ENCODE results near the gene TRNT1. TPM values are rescaled to one million over a fixed set of nuclear protein-coding genes. Genes with fewer than 3 reads are reported as not detected.

TRNT1 gene
- total RNA-seq, 1 donor = 22.4 TPM

DNA sequence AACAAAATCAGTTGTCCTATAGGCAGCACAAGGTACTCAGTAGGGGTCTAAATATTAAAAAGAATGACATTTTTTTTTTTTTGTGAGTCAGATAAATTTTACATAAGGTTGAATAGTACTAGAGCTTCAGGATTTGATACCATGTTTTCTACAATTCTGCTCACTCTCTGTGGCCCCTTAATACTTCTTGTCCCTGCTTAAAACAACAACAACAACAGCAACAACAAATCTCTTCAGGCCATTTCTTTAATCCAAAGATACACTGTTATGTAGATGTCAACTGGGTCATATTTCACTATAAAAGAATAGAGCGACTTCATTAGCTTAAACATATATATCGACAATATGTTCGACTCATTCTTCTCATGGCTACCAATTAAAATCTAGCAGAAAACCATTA lies 19.6 kb upstream of the TRNT1 start:
- Histone ChIP-seq H3K79me2 (ENCODE audit: insufficient read depth, low read length) (no peaks in the 10 kb centered on the region), H3K9me3 (ENCODE audit: low read depth, low read length) (no peaks in the 10 kb centered on the region), H3K27me3 (ENCODE audit: insufficient read depth, low read length) (no peaks in the 10 kb centered on the region), H3K4me2 (ENCODE audit: insufficient read depth, low read length) (no peak overlapping the region), H3K4me1 (ENCODE audit: insufficient read depth, low read length) (no peaks in the 10 kb centered on the region), H3K27ac (ENCODE audit: low read depth, low read length) (no peak overlapping the region), H4K20me1 (ENCODE audit: insufficient read depth, low read length) (no peaks in the 10 kb centered on the region), H3K36me3 (ENCODE audit: insufficient read depth, low read length) (no peaks in the 10 kb centered on the region), H2AFZ (ENCODE audit: low read length) (no peak overlapping the region), H3K4me3 (ENCODE audit: insufficient read depth, low read length) (no peak overlapping the region)
- TF ChIP-seq, protein P1, sequence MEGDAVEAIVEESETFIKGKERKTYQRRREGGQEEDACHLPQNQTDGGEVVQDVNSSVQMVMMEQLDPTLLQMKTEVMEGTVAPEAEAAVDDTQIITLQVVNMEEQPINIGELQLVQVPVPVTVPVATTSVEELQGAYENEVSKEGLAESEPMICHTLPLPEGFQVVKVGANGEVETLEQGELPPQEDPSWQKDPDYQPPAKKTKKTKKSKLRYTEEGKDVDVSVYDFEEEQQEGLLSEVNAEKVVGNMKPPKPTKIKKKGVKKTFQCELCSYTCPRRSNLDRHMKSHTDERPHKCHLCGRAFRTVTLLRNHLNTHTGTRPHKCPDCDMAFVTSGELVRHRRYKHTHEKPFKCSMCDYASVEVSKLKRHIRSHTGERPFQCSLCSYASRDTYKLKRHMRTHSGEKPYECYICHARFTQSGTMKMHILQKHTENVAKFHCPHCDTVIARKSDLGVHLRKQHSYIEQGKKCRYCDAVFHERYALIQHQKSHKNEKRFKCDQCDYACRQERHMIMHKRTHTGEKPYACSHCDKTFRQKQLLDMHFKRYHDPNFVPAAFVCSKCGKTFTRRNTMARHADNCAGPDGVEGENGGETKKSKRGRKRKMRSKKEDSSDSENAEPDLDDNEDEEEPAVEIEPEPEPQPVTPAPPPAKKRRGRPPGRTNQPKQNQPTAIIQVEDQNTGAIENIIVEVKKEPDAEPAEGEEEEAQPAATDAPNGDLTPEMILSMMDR (IDR thresholded peaks at IDR 0.05; ENCODE audit: extremely low read depth, low read depth, low read length) = no peak
- no peak for DNase-seq (ENCODE audit: insufficient read length, low spot score, missing footprints)

- Histone ChIP-seq H3K4me1 (ENCODE audit: insufficient read depth, low read length) (no peaks in the 10 kb centered on the region), H3K36me3 (ENCODE audit: insufficient read depth, low read length) (no peaks in the 10 kb centered on the region), H3K9me3 (ENCODE audit: low read depth, low read length) (no peaks in the 10 kb centered on the region), H3K27ac (ENCODE audit: low read depth, low read length) (no peak overlapping the region), H3K4me2 (ENCODE audit: insufficient read depth, low read length) (no peak overlapping the region), H2AFZ (ENCODE audit: low read length) (no peak overlapping the region), H3K4me3 (ENCODE audit: insufficient read depth, low read length) (no peak overlapping the region), H4K20me1 (ENCODE audit: insufficient read depth, low read length) (no peaks in the 10 kb centered on the region), H3K79me2 (ENCODE audit: insufficient read depth, low read length) (no peaks in the 10 kb centered on the region), H3K27me3 (ENCODE audit: insufficient read depth, low read length) (no peaks in the 10 kb centered on the region)
- no peak for DNase-seq (ENCODE audit: insufficient read length, low spot score, missing footprints)
- TF ChIP-seq, protein P1 (IDR thresholded peaks at IDR 0.05; ENCODE audit: extremely low read depth, low read depth, low read length) = no peak
These were observed 18.9 kb upstream of the TRNT1 start for GRCh38 chr3:3107858-3108257.

DNA sequence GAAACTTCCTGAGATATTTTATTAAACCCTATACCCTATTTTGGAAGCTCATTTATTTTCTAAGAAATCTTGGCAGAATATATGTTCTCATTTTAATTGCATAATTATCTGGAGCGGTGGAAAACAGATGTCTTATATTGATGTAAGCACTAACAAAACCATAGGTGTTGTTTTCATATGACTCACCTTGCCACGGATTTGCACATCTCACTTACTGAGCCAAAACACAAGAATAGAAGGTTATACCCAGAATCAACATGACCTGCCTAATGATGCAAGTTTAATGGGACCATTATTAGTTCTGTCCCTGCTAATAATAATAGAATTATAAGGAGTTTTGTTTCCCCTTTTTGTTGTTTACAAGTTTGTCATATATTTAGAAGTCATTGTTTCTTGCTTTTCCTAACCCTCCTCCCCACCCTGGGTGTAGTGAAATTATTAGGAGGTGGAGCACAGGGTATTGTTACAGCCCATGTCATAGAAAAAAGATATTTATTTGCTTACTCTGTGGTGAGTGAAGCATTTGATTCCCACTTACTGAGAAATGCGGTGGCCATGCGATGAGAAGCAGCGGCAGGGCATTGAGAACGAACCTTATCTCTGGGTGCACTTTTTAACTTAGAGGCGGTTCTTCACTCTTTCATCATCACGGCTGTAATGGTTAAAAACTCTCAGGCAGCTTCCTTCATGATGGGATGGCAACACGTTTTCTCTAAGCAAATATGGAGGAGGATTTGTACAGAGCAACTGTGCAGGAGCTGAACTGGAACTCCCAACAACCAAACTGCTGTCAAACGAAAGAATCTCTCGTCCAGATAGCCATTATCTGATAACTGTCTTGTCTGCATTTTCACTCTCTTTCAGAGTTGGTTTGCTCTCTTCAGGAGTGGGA lies 17.1 kb upstream of the TRNT1 start:
- TF ChIP-seq, protein P1 (IDR thresholded peaks at IDR 0.05; ENCODE audit: extremely low read depth, low read depth, low read length) = no peak
- Histone ChIP-seq H2AFZ (ENCODE audit: low read length) (peak overlapping the region; percentile 17), H3K9me3 (ENCODE audit: low read depth, low read length) (no peaks in the 10 kb centered on the region), H3K27ac (ENCODE audit: low read depth, low read length) (no peak overlapping the region), H3K27me3 (ENCODE audit: insufficient read depth, low read length) (no peaks in the 10 kb centered on the region), H3K4me1 (ENCODE audit: insufficient read depth, low read length) (no peaks in the 10 kb centered on the region), H3K4me3 (ENCODE audit: insufficient read depth, low read length) (no peak overlapping the region), H3K4me2 (ENCODE audit: insufficient read depth, low read length) (no peak overlapping the region), H4K20me1 (ENCODE audit: insufficient read depth, low read length) (no peaks in the 10 kb centered on the region), H3K79me2 (ENCODE audit: insufficient read depth, low read length) (no peaks in the 10 kb centered on the region), H3K36me3 (ENCODE audit: insufficient read depth, low read length) (no peaks in the 10 kb centered on the region)
- no peak for DNase-seq (ENCODE audit: insufficient read length, low spot score, missing footprints)

- H3K4me1 ChIP-seq (ENCODE audit: insufficient read depth, low read length) = no peaks in the 10 kb centered on the region
These were observed 16.5 kb upstream of the TRNT1 start, which contains the start of gene IL5RA for GRCh38 chr3:3110299-3110630. IL5RA (minus strand) TSS chr3:3110374; CDS start chr3:3104984, 5,390 bp downstream.

More at GRCh38 chr3:3110299-3110630, 16.5 kb upstream of the TRNT1 start, which contains the start of gene IL5RA:
- Histone ChIP-seq H3K36me3 (ENCODE audit: insufficient read depth, low read length) (no peaks in the 10 kb centered on the region), H3K4me3 (ENCODE audit: insufficient read depth, low read length) (no peak within 1 kb of the TSS), H3K27ac (ENCODE audit: low read depth, low read length) (no peak within 1 kb of the TSS), H3K4me2 (ENCODE audit: insufficient read depth, low read length) (no peak within 1 kb of the TSS), H3K9me3 (ENCODE audit: low read depth, low read length) (no peaks in the 10 kb centered on the region), H3K79me2 (ENCODE audit: insufficient read depth, low read length) (no peaks in the 10 kb centered on the region), H2AFZ (ENCODE audit: low read length) (peak within 1 kb of the TSS; percentile 17), H3K27me3 (ENCODE audit: insufficient read depth, low read length) (no peaks in the 10 kb centered on the region), H4K20me1 (ENCODE audit: insufficient read depth, low read length) (no peaks in the 10 kb centered on the region)
- TF ChIP-seq, protein P1 (IDR thresholded peaks at IDR 0.05; ENCODE audit: extremely low read depth, low read depth, low read length) = no peak
- DNase-seq (ENCODE audit: insufficient read length, low spot score, missing footprints) = no peak

Data from osteoblast (primary cell).